Activated T-cell treated with anti-CD3 and anti-CD28 coated beads, Interleukin-2, amount 50 U/mL, for 24 hours (primary cell): Measurements from ENCODE around the gene WDFY1.

ENCODE experiments used
- DNase-seq: peaks from one replicate; pipeline ENCODE4 v3.0.0-alpha.2; 2020
- H3K27ac Mint-ChIP-seq: 2 replicates; pipeline ENCODE4 v1.8.0; 2020; ENCODE audit warnings: mild to moderate bottlenecking, mixed read lengths
- H3K27me3 Mint-ChIP-seq: 2 replicates; pipeline ENCODE4 v1.8.0; 2020; ENCODE audit warnings: mixed read lengths
- H3K36me3 Mint-ChIP-seq: 2 replicates; pipeline ENCODE4 v1.8.0; 2020; ENCODE audit warnings: low read depth, mixed read lengths
- H3K4me1 Mint-ChIP-seq: 2 replicates; pipeline ENCODE4 v1.8.0; 2020; ENCODE audit warnings: low read depth, mixed read lengths
- H3K4me3 Mint-ChIP-seq: 2 replicates; pipeline ENCODE4 v1.8.0; 2020; ENCODE audit warnings: mild to moderate bottlenecking, moderate library complexity, mixed read lengths
- H3K9me3 Mint-ChIP-seq: 2 replicates; pipeline ENCODE4 v1.8.0; 2020; ENCODE audit warnings: mixed read lengths

The WDFY1 gene

DNA sequence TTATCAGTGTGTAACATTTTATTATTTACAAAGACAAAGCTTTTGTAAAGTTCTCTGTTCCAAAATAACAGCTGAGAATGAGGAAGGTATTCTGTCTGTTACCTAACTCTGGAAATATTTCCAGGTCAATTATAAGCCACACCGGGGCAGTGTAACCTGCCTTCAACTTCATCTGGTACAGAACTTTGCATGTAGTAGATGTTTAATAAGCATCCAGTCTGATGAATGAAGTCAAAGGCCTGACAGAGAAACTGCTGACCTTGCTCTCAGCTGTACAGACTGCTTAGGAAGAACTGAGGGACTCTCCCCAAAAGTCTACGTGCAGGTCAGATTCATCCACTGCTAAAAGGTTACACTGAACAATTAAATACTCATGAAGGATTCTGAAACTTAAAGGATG, 43.3 kb downstream of the WDFY1 start:
- Mint-ChIP-seq H3K36me3 (peaks cover 73% of the 10 kb centered on the region), H3K27ac (no peak overlapping the region), H3K27me3 (no peaks in the 10 kb centered on the region), H3K4me1 (peaks cover 14% of the 10 kb centered on the region), H3K4me3 (no peak overlapping the region), H3K9me3 (no peaks in the 10 kb centered on the region)
- no peak for DNase-seq

DNA sequence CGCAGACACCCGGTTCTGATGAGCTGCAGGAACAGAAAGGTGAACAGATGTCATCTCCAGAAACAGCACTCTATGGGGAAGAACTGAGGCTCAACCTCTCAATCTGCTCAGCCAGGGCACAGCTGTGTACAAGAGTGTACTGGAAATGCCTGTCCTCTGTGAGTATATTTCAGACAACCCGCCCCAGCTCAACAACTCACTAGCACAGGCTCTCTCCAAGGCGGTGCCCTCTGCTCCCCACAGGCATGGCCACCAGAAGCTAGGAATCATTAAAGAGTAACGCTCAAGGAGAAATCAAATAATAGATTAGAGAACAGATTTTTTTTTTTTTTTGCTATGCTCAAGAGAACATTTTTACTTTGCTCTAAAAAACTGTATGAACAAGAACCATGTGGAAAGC, 43.8 kb downstream of the WDFY1 start:
- no peak overlapping the region for H3K4me3 Mint-ChIP-seq
- H3K9me3 Mint-ChIP-seq = no peaks in the 10 kb centered on the region
- H3K27ac Mint-ChIP-seq = peak overlapping the region; percentile 12
- H3K36me3 Mint-ChIP-seq = peaks cover 79% of the 10 kb centered on the region
- DNase-seq = no peak
- H3K27me3 Mint-ChIP-seq = no peaks in the 10 kb centered on the region
- H3K4me1 Mint-ChIP-seq = peaks cover 19% of the 10 kb centered on the region

- H3K9me3 Mint-ChIP-seq = no peaks in the 10 kb centered on the region
- peaks cover 24% of the 10 kb centered on the region for H3K4me1 Mint-ChIP-seq
- H3K4me3 Mint-ChIP-seq = no peak overlapping the region
- no peaks in the 10 kb centered on the region for H3K27me3 Mint-ChIP-seq
- H3K36me3 Mint-ChIP-seq = peaks cover 79% of the 10 kb centered on the region
- no peak overlapping the region for H3K27ac Mint-ChIP-seq
- no peak for DNase-seq
Measured at GRCh38 chr2:223900531-223900930, 44.6 kb downstream of the WDFY1 start.

GRCh38 chr2:223900066-223900465, 45.1 kb downstream of the WDFY1 start:
- Mint-ChIP-seq H3K9me3 (no peaks in the 10 kb centered on the region), H3K27me3 (no peaks in the 10 kb centered on the region), H3K27ac (no peak overlapping the region), H3K36me3 (peaks cover 79% of the 10 kb centered on the region), H3K4me3 (no peak overlapping the region), H3K4me1 (peaks cover 26% of the 10 kb centered on the region)
- DNase-seq = no peak

DNA sequence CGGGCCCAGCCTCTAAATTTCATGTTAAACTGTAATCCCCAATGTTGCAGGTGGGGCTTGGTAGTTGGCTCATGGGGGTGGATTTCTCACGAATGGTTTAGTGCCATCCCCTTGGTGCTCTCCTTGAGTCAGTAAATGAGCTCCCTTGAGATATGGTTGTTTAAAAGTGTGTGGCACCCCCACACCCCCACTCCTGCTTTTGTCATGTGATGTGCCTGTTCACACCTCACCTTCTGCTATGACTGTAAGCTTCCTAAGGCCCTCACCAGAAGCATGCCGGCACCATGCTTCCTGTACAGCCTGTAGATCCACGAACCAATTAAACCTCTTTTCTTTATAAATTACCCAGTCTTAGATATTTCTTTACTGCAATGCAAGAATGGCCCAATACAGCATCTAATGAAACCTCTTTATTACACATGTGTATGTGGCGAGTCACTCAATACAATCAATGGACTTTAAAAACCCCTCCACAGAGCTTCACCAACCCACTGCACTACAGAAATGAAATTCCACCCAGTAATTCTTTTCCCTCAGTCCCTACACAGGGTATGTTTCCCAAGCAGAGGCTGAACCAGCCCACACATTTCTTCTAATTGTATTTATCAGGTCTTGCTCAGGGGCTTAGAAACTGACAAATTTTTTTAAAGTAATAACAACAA, 47.3 kb downstream of the WDFY1 start:
- Mint-ChIP-seq H3K36me3 (peaks cover 84% of the 10 kb centered on the region), H3K27me3 (no peaks in the 10 kb centered on the region), H3K27ac (peak overlapping the region; percentile 72), H3K4me3 (no peak overlapping the region), H3K9me3 (no peaks in the 10 kb centered on the region), H3K4me1 (peaks cover 26% of the 10 kb centered on the region)
- DNase-seq = no peak

DNA sequence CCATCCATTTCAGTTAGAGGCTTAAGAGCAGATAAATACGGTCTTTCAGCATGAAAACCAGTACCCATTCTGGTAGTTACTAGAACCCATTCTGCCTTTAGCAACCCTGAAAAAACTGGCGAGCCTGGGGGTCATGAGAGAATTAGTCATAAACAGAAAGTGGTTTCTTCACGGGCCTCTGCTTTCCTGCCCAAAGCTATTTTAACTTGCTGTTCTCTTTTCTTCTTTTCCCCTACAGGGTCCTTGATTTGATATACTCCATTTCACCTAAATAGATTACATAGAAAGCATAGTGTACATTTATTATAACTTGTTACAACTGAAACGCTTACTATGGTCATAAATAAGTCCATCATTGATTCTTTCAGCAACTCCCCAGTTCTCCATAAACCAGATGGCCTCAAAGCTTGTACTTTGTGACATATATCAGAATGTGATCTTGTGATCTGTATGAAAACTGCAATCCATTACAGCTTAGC, 48.3 kb downstream of the WDFY1 start:
- H3K27ac Mint-ChIP-seq = peak overlapping the region; percentile 77
- H3K27me3 Mint-ChIP-seq = no peaks in the 10 kb centered on the region
- H3K4me1 Mint-ChIP-seq = peaks cover 28% of the 10 kb centered on the region
- no peak for DNase-seq
- H3K9me3 Mint-ChIP-seq = no peaks in the 10 kb centered on the region
- H3K36me3 Mint-ChIP-seq = peaks cover 88% of the 10 kb centered on the region
- peak overlapping the region; percentile 24 for H3K4me3 Mint-ChIP-seq

DNA sequence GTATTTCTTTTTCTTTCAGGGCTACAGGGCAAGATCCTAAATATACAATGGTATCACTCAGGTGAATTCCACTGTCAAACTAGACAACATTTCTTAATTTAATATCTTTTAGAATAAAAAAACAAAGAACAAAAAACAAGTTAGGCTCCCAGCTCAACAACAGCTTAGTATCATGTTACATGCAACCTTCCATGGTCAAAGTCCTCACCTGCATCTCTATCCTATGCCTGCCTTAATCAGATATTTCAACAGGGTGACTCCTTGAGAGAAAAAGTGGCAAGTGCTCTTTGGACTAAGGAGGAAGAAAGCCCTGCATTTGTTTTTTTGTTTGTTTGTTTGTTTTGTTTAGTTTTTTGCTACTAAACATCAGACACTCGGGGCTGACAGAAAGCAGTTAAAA, 50.2 kb downstream of the WDFY1 start:
- H3K4me3 Mint-ChIP-seq = no peak overlapping the region
- H3K27ac Mint-ChIP-seq = no peak overlapping the region
- peaks cover 28% of the 10 kb centered on the region for H3K4me1 Mint-ChIP-seq
- H3K36me3 Mint-ChIP-seq = peaks cover 83% of the 10 kb centered on the region
- no peak for DNase-seq
- no peaks in the 10 kb centered on the region for H3K27me3 Mint-ChIP-seq
- no peaks in the 10 kb centered on the region for H3K9me3 Mint-ChIP-seq

DNA sequence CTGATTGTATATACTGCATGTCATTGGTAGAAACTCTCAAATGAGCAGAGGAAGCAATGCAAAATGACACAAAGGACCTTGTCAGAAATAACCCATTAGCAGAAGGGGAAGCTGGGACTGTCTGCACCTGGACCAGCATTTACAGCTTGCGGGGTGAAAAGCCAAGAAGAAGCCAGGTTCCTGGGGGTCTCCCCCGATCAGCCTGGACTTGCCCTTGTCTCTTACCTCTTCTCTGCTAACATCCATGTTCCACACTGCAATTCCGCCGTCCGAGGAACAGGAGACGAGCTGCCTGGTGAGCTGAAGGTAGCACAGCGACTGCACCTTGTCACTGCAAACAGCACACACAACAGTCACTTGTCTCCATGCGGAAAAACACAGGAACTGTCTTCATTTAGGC, 51.1 kb downstream of the WDFY1 start:
- Mint-ChIP-seq H3K4me3 (no peak overlapping the region), H3K36me3 (peaks cover 83% of the 10 kb centered on the region), H3K4me1 (peaks cover 35% of the 10 kb centered on the region), H3K27me3 (no peaks in the 10 kb centered on the region), H3K9me3 (peaks cover 4% of the 10 kb centered on the region), H3K27ac (no peak overlapping the region)
- DNase-seq = no peak

DNA sequence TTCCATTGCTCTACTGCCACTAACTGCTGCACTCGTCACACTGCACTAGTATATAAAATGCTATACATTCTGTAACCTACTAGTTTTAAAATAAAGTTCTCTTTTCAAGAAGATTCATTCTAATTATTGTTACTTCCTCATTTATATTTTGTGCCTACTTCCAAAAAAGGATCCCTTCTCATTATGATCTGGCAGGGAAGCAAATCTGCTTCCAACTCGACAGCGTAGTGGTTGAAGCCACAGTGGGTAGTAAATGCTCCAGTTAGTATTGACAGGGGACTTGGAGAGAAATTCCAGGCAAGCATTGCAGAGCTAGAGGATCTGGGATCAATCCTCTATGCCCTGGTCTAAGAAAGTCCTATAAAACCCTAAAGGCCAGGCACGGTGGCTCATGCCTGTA, 54.4 kb downstream of the WDFY1 start:
- Mint-ChIP-seq H3K4me3 (no peak overlapping the region), H3K9me3 (peaks cover 4% of the 10 kb centered on the region), H3K27ac (no peak overlapping the region), H3K36me3 (peaks cover 75% of the 10 kb centered on the region), H3K4me1 (peaks cover 12% of the 10 kb centered on the region), H3K27me3 (no peaks in the 10 kb centered on the region)
- no peak for DNase-seq

DNA sequence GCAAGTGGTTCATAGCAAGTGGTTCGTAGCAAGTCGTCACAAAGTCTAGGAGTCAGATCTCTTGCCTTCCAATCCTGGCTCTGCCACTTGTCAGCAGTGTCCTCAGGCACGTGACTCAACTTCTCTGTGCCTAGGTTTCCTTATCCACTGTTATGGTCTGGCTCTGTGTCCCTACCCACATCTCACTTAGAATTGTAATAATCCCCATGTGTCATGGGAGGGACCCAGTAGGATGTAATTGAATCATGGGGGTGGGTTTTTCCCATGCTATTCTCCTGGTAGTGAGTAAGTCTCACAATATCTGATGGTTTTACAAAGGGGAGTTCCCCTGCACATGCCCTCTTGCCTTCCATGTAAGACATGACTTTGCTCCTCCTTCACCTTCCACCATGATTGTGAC, 55.9 kb downstream of the WDFY1 start:
- peak overlapping the region; percentile 16 for H3K27ac Mint-ChIP-seq
- no peak for DNase-seq
- peaks cover 74% of the 10 kb centered on the region for H3K36me3 Mint-ChIP-seq
- H3K27me3 Mint-ChIP-seq = no peaks in the 10 kb centered on the region
- no peak overlapping the region for H3K4me3 Mint-ChIP-seq
- H3K9me3 Mint-ChIP-seq = peaks cover 4% of the 10 kb centered on the region
- peaks cover 16% of the 10 kb centered on the region for H3K4me1 Mint-ChIP-seq

- H3K4me3 Mint-ChIP-seq = no peak overlapping the region
- H3K27me3 Mint-ChIP-seq = no peaks in the 10 kb centered on the region
- H3K27ac Mint-ChIP-seq = peak overlapping the region; percentile 37
- H3K9me3 Mint-ChIP-seq = peaks cover 4% of the 10 kb centered on the region
- DNase-seq = no peak
- peaks cover 16% of the 10 kb centered on the region for H3K4me1 Mint-ChIP-seq
- peaks cover 68% of the 10 kb centered on the region for H3K36me3 Mint-ChIP-seq
Measured at GRCh38 chr2:223888251-223888650, 56.9 kb downstream of the WDFY1 start.

DNA sequence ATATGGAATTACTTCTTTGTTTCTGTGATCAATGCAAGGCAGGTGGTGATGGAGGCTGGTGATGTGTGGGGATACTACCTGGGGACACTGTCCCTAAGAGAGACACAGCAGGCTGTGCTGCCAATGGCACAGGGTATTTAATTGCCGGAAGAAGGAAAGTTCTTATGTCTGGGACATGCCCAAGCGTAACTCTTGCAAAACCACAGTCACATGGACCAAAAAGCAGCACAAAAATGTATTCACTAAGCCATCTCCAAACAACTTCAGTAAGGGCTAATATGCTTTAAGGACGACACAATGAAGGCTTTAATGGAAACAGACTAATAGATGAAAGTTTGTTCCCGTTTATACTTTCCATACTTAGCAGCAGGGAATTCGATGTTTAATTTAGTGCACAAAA, 58.0 kb downstream of the WDFY1 start:
- Mint-ChIP-seq H3K27ac (no peak overlapping the region), H3K4me3 (no peak overlapping the region), H3K4me1 (peaks cover 15% of the 10 kb centered on the region), H3K27me3 (no peaks in the 10 kb centered on the region), H3K36me3 (peaks cover 67% of the 10 kb centered on the region), H3K9me3 (peaks cover 4% of the 10 kb centered on the region)
- DNase-seq = no peak

DNA sequence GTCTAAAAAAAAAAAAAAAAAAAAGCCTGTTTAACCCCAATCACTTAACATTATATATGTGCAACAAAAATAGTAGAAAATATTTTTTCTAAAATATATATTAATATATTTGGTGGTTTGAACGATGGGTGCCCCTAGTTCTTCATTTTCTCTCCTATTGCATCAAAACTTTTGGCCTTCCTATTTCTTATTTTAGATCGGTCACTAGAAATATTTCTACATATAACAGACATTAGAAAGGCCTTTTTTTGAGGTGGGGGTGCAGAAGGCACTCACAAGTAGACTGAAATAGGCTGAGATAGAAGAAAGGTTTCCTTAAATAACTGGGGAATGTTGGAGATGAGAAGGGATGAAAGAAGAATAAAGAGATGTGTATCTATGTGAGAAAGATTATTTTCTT, 58.4 kb downstream of the WDFY1 start:
- Mint-ChIP-seq H3K27ac (no peak overlapping the region), H3K9me3 (peaks cover 4% of the 10 kb centered on the region), H3K4me3 (no peak overlapping the region), H3K27me3 (no peaks in the 10 kb centered on the region), H3K36me3 (peaks cover 70% of the 10 kb centered on the region), H3K4me1 (peaks cover 17% of the 10 kb centered on the region)
- DNase-seq = no peak

GRCh38 chr2:223884399-223884798, 60.7 kb downstream of the WDFY1 start:
- Mint-ChIP-seq H3K36me3 (peaks cover 73% of the 10 kb centered on the region), H3K4me3 (no peak overlapping the region), H3K4me1 (peaks cover 15% of the 10 kb centered on the region), H3K9me3 (peaks cover under 1% of the 10 kb centered on the region), H3K27me3 (no peaks in the 10 kb centered on the region), H3K27ac (peak overlapping the region; percentile 64)
- DNase-seq = no peak

GRCh38 chr2:223882715-223883114, 62.4 kb downstream of the WDFY1 start:
- Mint-ChIP-seq H3K9me3 (no peaks in the 10 kb centered on the region), H3K36me3 (peaks cover 77% of the 10 kb centered on the region), H3K27ac (no peak overlapping the region), H3K27me3 (no peaks in the 10 kb centered on the region), H3K4me1 (peaks cover 11% of the 10 kb centered on the region), H3K4me3 (no peak overlapping the region)
- DNase-seq = no peak

DNA sequence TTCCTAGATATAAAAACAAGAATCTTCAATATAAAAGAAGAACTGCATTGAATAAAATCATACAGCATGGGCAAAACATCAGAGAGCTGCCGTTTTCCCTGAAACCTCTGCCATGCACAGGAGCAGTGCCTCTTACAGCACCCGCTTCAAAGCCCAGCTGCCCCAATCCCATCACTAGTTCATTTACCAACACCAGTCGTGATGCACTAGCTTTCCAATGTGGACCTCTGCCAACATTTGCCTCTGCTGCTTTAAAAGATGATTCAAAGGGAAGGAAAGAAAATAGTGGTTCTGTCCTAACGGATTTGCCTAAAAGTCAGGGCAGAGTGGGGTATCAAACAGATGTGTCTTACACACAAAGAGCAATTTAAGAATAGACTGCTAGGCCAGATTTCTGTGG, 64.3 kb downstream of the WDFY1 start:
- no peaks in the 10 kb centered on the region for H3K27me3 Mint-ChIP-seq
- H3K4me1 Mint-ChIP-seq = peaks cover 11% of the 10 kb centered on the region
- H3K27ac Mint-ChIP-seq = no peak overlapping the region
- peaks cover 85% of the 10 kb centered on the region for H3K36me3 Mint-ChIP-seq
- H3K9me3 Mint-ChIP-seq = no peaks in the 10 kb centered on the region
- no peak overlapping the region for H3K4me3 Mint-ChIP-seq
- no peak for DNase-seq
